Sigmoid colon (tissue), 4 donors: ENCODE data around the gene UQCRH.

Source experiments
- EP300 ChIP-seq, 4 donors: sonication (generic); formaldehyde crosslinking; IDR thresholded peaks; one replicate each; pipeline ENCODE4 v1.6.1; 2017; ENCODE audit warnings: antibody characterized with exemption in 4 of 4
- POLR2A ChIP-seq, 2 donors: fragments of 450-650 bp; IDR thresholded peaks; one replicate each; pipeline ENCODE4 v1.6.1; 2016; ENCODE audit warnings: antibody characterized with exemption in 2 of 2, mild to moderate bottlenecking in 2 of 2, moderate library complexity in 2 of 2
- POLR2AphosphoS5 ChIP-seq, 4 donors: sonication (generic); formaldehyde crosslinking; IDR thresholded peaks; one replicate each; pipeline ENCODE4 v1.6.1; 2017; ENCODE audit warnings: antibody characterized with exemption in 4 of 4
- TF ChIP-seq, protein P1 (sequence below), 4 experiments: fragments of 450-650 bp in 3 of 4; fragments of 200-600 bp in 1 of 4; IDR thresholded peaks; one replicate each; pipeline ENCODE4 v1.5.1; 2016 to 2019; ENCODE audit warnings: antibody characterized with exemption in 4 of 4, mild to moderate bottlenecking in 3 of 4, moderate library complexity in 2 of 4

DNA sequence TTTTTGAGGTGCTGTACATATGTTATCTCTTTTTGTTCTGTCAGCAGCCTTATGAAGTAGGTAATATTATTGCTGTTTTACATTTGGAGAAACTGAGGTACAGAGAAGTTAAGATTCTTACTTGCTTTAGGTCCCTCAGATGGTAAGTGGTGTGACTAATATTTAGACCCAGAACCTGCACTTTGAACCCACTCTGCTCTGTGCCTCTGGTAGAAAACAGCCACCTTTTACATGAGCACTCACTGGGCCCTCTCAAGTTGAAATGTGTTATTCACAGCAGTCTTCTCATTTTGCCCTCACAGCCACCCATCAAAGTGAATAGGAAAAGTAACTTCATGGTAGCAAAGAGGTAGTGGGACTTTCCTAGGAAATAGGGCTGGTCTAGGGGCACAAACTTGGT is 41.8 kb downstream of the UQCRH start:
- TF ChIP-seq, protein P1, sequence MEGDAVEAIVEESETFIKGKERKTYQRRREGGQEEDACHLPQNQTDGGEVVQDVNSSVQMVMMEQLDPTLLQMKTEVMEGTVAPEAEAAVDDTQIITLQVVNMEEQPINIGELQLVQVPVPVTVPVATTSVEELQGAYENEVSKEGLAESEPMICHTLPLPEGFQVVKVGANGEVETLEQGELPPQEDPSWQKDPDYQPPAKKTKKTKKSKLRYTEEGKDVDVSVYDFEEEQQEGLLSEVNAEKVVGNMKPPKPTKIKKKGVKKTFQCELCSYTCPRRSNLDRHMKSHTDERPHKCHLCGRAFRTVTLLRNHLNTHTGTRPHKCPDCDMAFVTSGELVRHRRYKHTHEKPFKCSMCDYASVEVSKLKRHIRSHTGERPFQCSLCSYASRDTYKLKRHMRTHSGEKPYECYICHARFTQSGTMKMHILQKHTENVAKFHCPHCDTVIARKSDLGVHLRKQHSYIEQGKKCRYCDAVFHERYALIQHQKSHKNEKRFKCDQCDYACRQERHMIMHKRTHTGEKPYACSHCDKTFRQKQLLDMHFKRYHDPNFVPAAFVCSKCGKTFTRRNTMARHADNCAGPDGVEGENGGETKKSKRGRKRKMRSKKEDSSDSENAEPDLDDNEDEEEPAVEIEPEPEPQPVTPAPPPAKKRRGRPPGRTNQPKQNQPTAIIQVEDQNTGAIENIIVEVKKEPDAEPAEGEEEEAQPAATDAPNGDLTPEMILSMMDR (IDR thresholded peaks at IDR 0.05): no peak
- TF ChIP-seq POLR2A (IDR thresholded peaks at IDR 0.05): no peak
- no peak for TF ChIP-seq POLR2AphosphoS5 (IDR thresholded peaks at IDR 0.05)
- TF ChIP-seq EP300 (IDR thresholded peaks at IDR 0.05): no peak
